Measurements from ENCODE around the gene RCOR2. TPM values are rescaled to one million over a fixed set of nuclear protein-coding genes. Genes with fewer than 3 reads are reported as not detected.

The RCOR2 gene
- total and polyA plus RNA-seq, 7 experiments from 2014 or later = 0.07 TPM; not detected in 6

DNA sequence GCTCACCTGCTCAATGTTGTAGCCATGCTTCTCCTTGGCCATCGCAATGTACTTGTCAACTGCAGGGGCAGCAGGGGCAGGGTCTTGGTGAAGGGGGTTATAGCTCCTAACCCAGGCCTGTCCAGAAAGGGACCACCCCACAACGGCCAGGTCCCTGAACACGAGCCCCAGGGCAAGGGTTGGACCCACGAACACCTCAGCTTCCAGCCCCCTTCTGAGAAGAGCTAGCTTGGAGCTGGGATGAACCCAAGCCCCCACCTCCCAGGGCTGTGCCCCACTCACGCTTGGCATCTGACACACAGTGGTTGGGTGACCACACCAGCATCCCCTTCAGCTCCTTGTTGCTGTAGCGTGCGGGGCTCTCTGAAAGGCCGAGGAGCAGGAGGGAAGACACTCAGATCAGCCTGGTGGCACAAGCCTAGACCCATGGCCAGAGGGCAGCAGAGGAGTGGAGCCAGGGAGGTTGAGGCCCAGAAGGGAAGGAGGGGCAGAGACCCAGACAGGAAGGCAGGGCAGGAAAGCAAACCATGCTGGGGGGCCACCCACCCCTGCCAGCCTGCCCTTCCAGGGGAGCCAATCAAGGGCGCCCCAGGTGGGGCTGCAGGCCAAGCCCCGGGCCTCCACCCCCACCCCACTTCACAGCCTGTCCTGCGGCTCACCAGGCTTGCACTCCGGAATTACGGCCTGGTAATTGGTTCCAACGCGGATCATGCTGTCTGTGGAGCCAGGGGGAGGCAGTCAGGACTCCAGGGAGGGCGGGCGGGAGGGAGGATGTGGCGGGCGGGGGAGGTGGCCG lies 1.9 kb downstream of the RCOR2 start:
- Histone ChIP-seq H3K27ac (ENCODE audit: low read depth, low read length) (no peak overlapping the region), H3K4me3 (ENCODE audit: low read length) (no peak overlapping the region), H3K9me3 (ENCODE audit: control insufficient read depth in 2 of 3, low read length in 3 of 3) (no peaks in the 10 kb centered on the region), H3K36me3 (ENCODE audit: control insufficient read depth in 2 of 3, insufficient read depth in 3 of 3, low read length in 3 of 3) (peaks cover 0 to 3% (median 0%) of the 10 kb centered on the region in 3 experiments), H3K4me1 (ENCODE audit: control insufficient read depth in 2 of 2, insufficient read depth in 2 of 2, low read length in 2 of 2) (peaks cover 8 to 20% of the 10 kb centered on the region in 2 donors), H3K27me3 (ENCODE audit: control insufficient read depth in 2 of 2, insufficient read depth in 2 of 2, low read length in 2 of 2) (no peaks in the 10 kb centered on the region)
- Mint-ChIP-seq H3K27ac (no peak overlapping the region), H3K27me3 (peaks cover 0 to 19% (median 0%) of the 10 kb centered on the region in 5 donors), H3K9me3 (no peaks in the 10 kb centered on the region), H3K4me1 (peaks cover 0 to 20% (median 15%) of the 10 kb centered on the region in 7 donors), H3K4me3 (peak overlapping the region in 7 of 10 donors; percentile 14 to 89 (median 61)), H3K36me3 (no peaks in the 10 kb centered on the region)
- DNase-seq = no peak
- intact Hi-C loops (cut with micrococcal nuclease) = no loop called here
- POLR2A ChIA-PET = interaction anchor here (0.6 to 1.2 kb wide), 2 partner anchors 27 to 232 kb away, joined by 3 to 5 read pairs; no protein-coding TSS in a partner anchor
- ATAC-seq = no peak
- CTCF ChIA-PET = interaction anchor here (0.6 to 3.6 kb wide), 2 partner anchors 20 to 78 kb away, joined by 5 to 12 read pairs; no protein-coding TSS in a partner anchor

DNA sequence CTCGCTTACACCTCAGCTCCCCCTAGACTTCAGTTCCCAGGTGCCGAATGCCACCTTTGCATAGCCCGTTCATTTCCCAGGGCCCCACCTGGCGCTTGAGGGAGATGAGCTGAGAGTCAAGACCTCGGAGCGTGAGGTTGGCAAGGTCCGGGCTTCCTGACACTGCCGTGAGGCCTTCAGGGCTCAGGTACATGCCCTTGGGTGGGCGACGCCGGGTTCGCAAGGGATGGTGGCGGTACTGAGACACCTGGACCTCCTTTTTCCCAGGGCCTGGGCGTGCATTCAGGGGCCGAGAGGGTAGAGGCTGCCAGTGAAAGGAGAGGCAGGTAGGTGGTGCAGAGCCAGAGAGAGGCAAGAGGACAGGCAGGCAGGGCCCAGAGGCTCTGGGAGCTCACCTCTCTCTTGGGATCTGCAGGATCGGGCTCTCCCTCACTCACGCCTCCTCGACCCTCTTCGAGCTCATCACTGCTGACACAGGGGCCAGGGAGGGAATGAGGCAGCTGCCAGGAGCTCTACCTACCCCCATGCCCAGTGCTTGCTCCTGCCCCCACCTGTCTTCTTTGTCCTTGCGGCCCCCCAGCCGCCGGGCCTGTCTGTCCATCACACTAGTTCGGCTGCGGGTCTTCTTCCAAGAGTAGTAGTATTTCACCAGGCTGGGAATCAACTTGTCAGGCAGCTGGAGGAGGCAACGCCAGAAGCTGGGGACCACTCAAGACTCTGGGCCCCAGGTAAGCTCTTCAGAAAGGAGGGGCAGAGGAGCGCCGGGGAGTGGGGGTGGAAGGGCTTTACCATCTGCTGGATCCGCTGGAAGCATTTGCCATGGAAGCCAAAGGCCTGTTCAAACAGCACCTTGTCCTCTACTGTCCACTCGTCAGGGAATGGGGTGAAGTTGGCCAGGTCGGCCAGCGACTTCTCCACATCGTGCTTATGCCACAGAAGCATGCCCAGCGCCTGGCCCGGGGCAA lies 2.8 kb downstream of the RCOR2 start:
- no peaks in the 10 kb centered on the region for H3K36me3 Mint-ChIP-seq
- no peaks in the 10 kb centered on the region for H3K27me3 ChIP-seq (ENCODE audit: control insufficient read depth in 2 of 2, insufficient read depth in 2 of 2, low read length in 2 of 2)
- peaks cover 0 to 18% (median 15%) of the 10 kb centered on the region in 7 donors for H3K4me1 Mint-ChIP-seq
- no peak for DNase-seq
- no peak overlapping the region for H3K4me3 ChIP-seq (ENCODE audit: low read length)
- H3K4me3 Mint-ChIP-seq = peak overlapping the region in 4 of 10 donors; percentile 26 to 51 (median 38)
- H3K27me3 Mint-ChIP-seq = peaks cover 0 to 19% (median 0%) of the 10 kb centered on the region in 5 donors
- H3K4me1 ChIP-seq (ENCODE audit: control insufficient read depth in 2 of 2, insufficient read depth in 2 of 2, low read length in 2 of 2) = peaks cover 8 to 20% of the 10 kb centered on the region in 2 donors
- H3K27ac Mint-ChIP-seq = peak overlapping the region in 2 of 9 donors; percentile 8 to 78
- peaks cover 0 to 12% (median 0%) of the 10 kb centered on the region in 3 experiments for H3K36me3 ChIP-seq (ENCODE audit: control insufficient read depth in 2 of 3, insufficient read depth in 3 of 3, low read length in 3 of 3)
- H3K27ac ChIP-seq (ENCODE audit: low read depth, low read length) = no peak overlapping the region
- H3K9me3 ChIP-seq (ENCODE audit: control insufficient read depth in 2 of 3, low read length in 3 of 3) = no peaks in the 10 kb centered on the region
- ChIA-PET CTCF (interaction anchor here (3.6 kb wide), 1 partner anchor 78 kb away, joined by 12 read pairs; no protein-coding TSS in a partner anchor), POLR2A (interaction anchor here (0.6 kb wide), 1 partner anchor 233 kb away, joined by 5 read pairs; no protein-coding TSS in a partner anchor)
- H3K9me3 Mint-ChIP-seq = no peaks in the 10 kb centered on the region
- intact Hi-C loops (cut with micrococcal nuclease) = no loop called here
- no peak for ATAC-seq

DNA sequence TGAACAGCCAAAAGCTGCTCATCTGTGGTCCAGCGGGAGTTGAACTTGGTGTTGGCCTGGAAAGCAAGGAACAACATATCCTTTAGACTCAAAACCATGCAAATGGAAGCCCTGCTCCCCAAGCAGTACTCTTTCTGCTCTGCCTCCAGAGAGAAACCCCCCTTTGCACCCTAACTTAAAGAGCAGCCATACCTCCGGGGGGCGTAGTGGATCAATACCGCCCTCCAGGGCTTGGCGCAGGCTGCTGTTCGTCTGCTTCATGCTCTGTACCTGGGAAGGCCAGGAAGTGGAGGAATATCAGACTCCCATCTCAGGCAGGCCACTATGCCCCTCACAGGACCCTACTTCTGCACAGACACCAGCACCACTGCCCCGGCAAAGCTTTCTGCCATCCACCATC lies 4.3 kb downstream of the RCOR2 start:
- Histone ChIP-seq H3K4me1 (ENCODE audit: control insufficient read depth in 2 of 2, insufficient read depth in 2 of 2, low read length in 2 of 2) (peaks cover 7 to 18% of the 10 kb centered on the region in 2 donors), H3K4me3 (ENCODE audit: low read length) (no peak overlapping the region), H3K27ac (ENCODE audit: low read depth, low read length) (no peak overlapping the region), H3K9me3 (ENCODE audit: control insufficient read depth in 2 of 3, low read length in 3 of 3) (no peaks in the 10 kb centered on the region), H3K36me3 (ENCODE audit: control insufficient read depth in 2 of 3, insufficient read depth in 3 of 3, low read length in 3 of 3) (peaks cover 5 to 27% (median 9%) of the 10 kb centered on the region in 3 experiments), H3K27me3 (ENCODE audit: control insufficient read depth in 2 of 2, insufficient read depth in 2 of 2, low read length in 2 of 2) (no peaks in the 10 kb centered on the region)
- H3K27me3 Mint-ChIP-seq = peaks cover 0 to 12% (median 0%) of the 10 kb centered on the region in 5 donors
- no peaks in the 10 kb centered on the region for H3K9me3 Mint-ChIP-seq
- POLR2A ChIA-PET = no interaction called here
- DNase-seq = no peak
- no peak overlapping the region for H3K27ac Mint-ChIP-seq
- no peak for ATAC-seq
- intact Hi-C loops (cut with micrococcal nuclease) = no loop called here
- H3K4me3 Mint-ChIP-seq = no peak overlapping the region
- peaks cover 0 to 11% (median 7%) of the 10 kb centered on the region in 7 donors for H3K4me1 Mint-ChIP-seq
- H3K36me3 Mint-ChIP-seq = no peaks in the 10 kb centered on the region
- CTCF ChIA-PET = interaction anchor here (0.9 to 3.6 kb wide), 2 partner anchors 33 to 76 kb away, joined by 3 to 12 read pairs; no protein-coding TSS in a partner anchor

DNA sequence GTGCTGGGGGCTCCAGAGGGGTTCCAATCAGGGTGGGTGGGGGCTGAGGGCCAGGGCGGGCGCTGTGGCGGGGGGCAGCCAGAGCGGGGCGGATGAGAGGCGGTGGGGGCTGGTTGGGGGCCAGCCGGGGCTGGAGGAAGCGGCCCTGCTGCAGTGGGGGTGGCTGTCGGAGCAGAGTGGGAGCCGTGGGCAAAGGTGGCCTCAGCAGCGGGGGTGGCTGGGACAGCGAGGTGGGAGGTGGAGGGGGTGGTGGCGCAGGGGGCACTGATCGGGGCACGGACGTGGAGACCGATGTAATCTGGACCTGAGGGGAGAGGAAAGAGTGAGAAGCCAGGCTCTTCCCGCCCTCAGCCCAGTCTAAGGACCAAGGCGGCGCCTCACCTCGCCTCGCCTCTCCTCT lies 5.1 kb downstream of the RCOR2 start:
- Histone ChIP-seq H3K27me3 (ENCODE audit: control insufficient read depth in 2 of 2, insufficient read depth in 2 of 2, low read length in 2 of 2) (no peaks in the 10 kb centered on the region), H3K27ac (ENCODE audit: low read depth, low read length) (no peak overlapping the region), H3K36me3 (ENCODE audit: control insufficient read depth in 2 of 3, insufficient read depth in 3 of 3, low read length in 3 of 3) (peaks cover 5 to 35% (median 10%) of the 10 kb centered on the region in 3 experiments), H3K4me3 (ENCODE audit: low read length) (no peak overlapping the region), H3K9me3 (ENCODE audit: control insufficient read depth in 2 of 3, low read length in 3 of 3) (no peaks in the 10 kb centered on the region), H3K4me1 (ENCODE audit: control insufficient read depth in 2 of 2, insufficient read depth in 2 of 2, low read length in 2 of 2) (peaks cover 4 to 14% of the 10 kb centered on the region in 2 donors)
- H3K4me3 Mint-ChIP-seq = no peak overlapping the region
- H3K4me1 Mint-ChIP-seq = peaks cover 0 to 10% (median 4%) of the 10 kb centered on the region in 7 donors
- peaks cover 0 to 8% (median 0%) of the 10 kb centered on the region in 5 donors for H3K27me3 Mint-ChIP-seq
- POLR2A ChIA-PET = interaction anchor here (0.6 kb wide), 1 partner anchor 17 kb away, joined by 4 read pairs; no protein-coding TSS in a partner anchor
- intact Hi-C loops (cut with micrococcal nuclease) = no loop called here
- no peaks in the 10 kb centered on the region for H3K36me3 Mint-ChIP-seq
- no peaks in the 10 kb centered on the region for H3K9me3 Mint-ChIP-seq
- CTCF ChIA-PET = interaction anchor here (0.9 kb wide), 1 partner anchor 34 kb away, joined by 3 read pairs; no protein-coding TSS in a partner anchor
- ATAC-seq (no peak), DNase-seq (no peak)
- no peak overlapping the region for H3K27ac Mint-ChIP-seq

DNA sequence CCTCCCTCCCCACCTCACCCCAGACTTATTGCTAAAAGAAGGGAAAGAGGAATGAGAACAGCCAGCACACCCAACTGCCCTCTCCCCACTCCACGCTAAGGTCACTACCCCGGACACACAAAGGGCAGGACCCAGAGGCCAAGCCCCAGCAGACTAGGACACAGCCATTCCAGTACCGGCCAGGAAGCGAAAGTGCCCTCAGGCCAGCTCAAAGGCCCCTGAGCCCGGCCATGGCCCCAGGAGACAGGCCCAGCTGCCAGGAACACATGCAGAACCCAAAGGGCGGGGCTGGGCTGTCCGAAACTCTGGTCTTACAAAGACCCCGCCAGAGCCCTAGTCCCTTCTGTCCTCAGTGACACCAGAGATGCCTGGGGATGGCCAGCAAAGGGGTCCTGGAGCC lies 5.5 kb downstream of the RCOR2 start:
- Histone ChIP-seq H3K36me3 (ENCODE audit: control insufficient read depth in 2 of 3, insufficient read depth in 3 of 3, low read length in 3 of 3) (peaks cover 5 to 37% (median 10%) of the 10 kb centered on the region in 3 experiments), H3K27me3 (ENCODE audit: control insufficient read depth in 2 of 2, insufficient read depth in 2 of 2, low read length in 2 of 2) (no peaks in the 10 kb centered on the region), H3K9me3 (ENCODE audit: control insufficient read depth in 2 of 3, low read length in 3 of 3) (no peaks in the 10 kb centered on the region), H3K4me1 (ENCODE audit: control insufficient read depth in 2 of 2, insufficient read depth in 2 of 2, low read length in 2 of 2) (peaks cover 4 to 14% of the 10 kb centered on the region in 2 donors), H3K4me3 (ENCODE audit: low read length) (no peak overlapping the region), H3K27ac (ENCODE audit: low read depth, low read length) (no peak overlapping the region)
- intact Hi-C loops (cut with micrococcal nuclease) = no loop called here
- POLR2A ChIA-PET = interaction anchor here (0.6 kb wide), 1 partner anchor 18 kb away, joined by 4 read pairs; no protein-coding TSS in a partner anchor
- Mint-ChIP-seq H3K36me3 (peaks cover 0 to under 1% (median 0%) of the 10 kb centered on the region in 5 donors), H3K27ac (peak overlapping the region in 1 of 9 donors; percentile 38), H3K4me1 (peaks cover 0 to 10% (median 4%) of the 10 kb centered on the region in 7 donors), H3K9me3 (no peaks in the 10 kb centered on the region), H3K4me3 (no peak overlapping the region), H3K27me3 (peaks cover 0 to 8% (median 0%) of the 10 kb centered on the region in 5 donors)
- CTCF ChIA-PET = no interaction called here
- ATAC-seq (no peak), DNase-seq (no peak)

DNA sequence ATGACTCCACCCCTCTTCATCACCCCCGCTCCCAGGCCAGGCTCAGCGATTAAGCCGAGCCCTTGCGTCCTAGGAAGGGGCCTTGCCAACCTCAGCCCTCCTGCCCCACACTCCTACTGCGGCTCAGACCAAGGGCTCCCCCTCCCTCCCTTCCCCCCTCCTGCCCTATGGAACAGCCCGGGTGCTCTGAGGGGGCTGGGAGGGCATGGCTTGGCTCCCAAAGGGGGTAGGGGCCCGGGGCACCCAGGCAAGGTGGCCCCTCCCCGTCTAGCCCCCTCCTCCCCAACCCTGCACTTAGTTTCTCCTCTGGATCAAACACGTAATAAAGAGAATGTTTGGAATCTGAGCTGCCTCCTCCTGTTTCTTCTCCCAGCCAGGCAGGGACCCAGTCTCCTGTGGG lies 6.3 kb downstream of the RCOR2 start:
- H3K27ac ChIP-seq (ENCODE audit: low read depth, low read length) = no peak overlapping the region
- intact Hi-C loops (cut with micrococcal nuclease) = no loop called here
- peaks cover 0 to 4% (median 0%) of the 10 kb centered on the region in 5 donors for H3K27me3 Mint-ChIP-seq
- no peaks in the 10 kb centered on the region for H3K27me3 ChIP-seq (ENCODE audit: control insufficient read depth in 2 of 2, insufficient read depth in 2 of 2, low read length in 2 of 2)
- no peaks in the 10 kb centered on the region for H3K9me3 ChIP-seq (ENCODE audit: control insufficient read depth in 2 of 3, low read length in 3 of 3)
- POLR2A ChIA-PET = no interaction called here
- peaks cover under 1 to 7% of the 10 kb centered on the region in 2 donors for H3K4me1 ChIP-seq (ENCODE audit: control insufficient read depth in 2 of 2, insufficient read depth in 2 of 2, low read length in 2 of 2)
- ATAC-seq = no peak
- peaks cover 0 to 8% (median 4%) of the 10 kb centered on the region in 7 donors for H3K4me1 Mint-ChIP-seq
- peaks cover 7 to 42% (median 10%) of the 10 kb centered on the region in 3 experiments for H3K36me3 ChIP-seq (ENCODE audit: control insufficient read depth in 2 of 3, insufficient read depth in 3 of 3, low read length in 3 of 3)
- no peak overlapping the region for H3K4me3 ChIP-seq (ENCODE audit: low read length)
- no peak for DNase-seq
- no peaks in the 10 kb centered on the region for H3K9me3 Mint-ChIP-seq
- CTCF ChIA-PET = interaction anchor here (2.9 kb wide), 1 partner anchor 74 kb away, joined by 11 read pairs; no protein-coding TSS in a partner anchor
- peak overlapping the region in 1 of 9 donors; percentile 62 for H3K27ac Mint-ChIP-seq
- no peak overlapping the region for H3K4me3 Mint-ChIP-seq
- H3K36me3 Mint-ChIP-seq = peaks cover 0 to 6% (median 4%) of the 10 kb centered on the region in 5 donors
